ENCODE data around the gene FBXO47. TPM values are rescaled to one million over a fixed set of nuclear protein-coding genes. Genes with fewer than 3 reads are reported as not detected.

Gene FBXO47
- total and polyA plus RNA-seq, 9 of the 15 experiments (the other 6 are each of a cell fraction or from before 2014, with no cell fraction given), result not detected

- TF ChIP-seq BCOR (IDR thresholded peaks at IDR 0.05) (peak; percentile 15; the same call in 1 of the 2 replicates), TRIM24 (IDR thresholded peaks at IDR 0.05) (peak; percentile 62 to 64; a peak in 3 of 4 replicates), KDM1A (IDR thresholded peaks at IDR 0.05) (peak; percentile 91 to 92), YY1 (IDR thresholded peaks at IDR 0.05; ENCODE audit: borderline replicate concordance in 1 of 3, control insufficient read depth in 1 of 3, extremely low read depth in 1 of 3, insufficient read depth in 3 of 3, insufficient read length in 1 of 3, insufficient replicate concordance in 2 of 3, low read depth in 1 of 3, low read length in 2 of 3) (no peak), RCOR1 (IDR thresholded peaks at IDR 0.05; ENCODE audit: borderline replicate concordance in 1 of 2, low read depth in 2 of 2, low read length in 2 of 2) (peak in 1 of 2 experiments; percentile 73; a peak in 2 of 4 replicates), XRCC5 (IDR thresholded peaks at IDR 0.05; ENCODE audit: low read depth, low read length) (no peak), SMARCA4 (IDR thresholded peaks at IDR 0.05) (peak; percentile 39; the same call in 1 of the 2 replicates), TAL1 (IDR thresholded peaks at IDR 0.05) (peak; percentile 91), CBX3 (IDR thresholded peaks at IDR 0.05; ENCODE audit: borderline replicate concordance in 1 of 2, low read length in 2 of 2) (peak in 1 of 2 experiments; percentile 41; a peak in 1 of 3 replicates), KLF16 (IDR thresholded peaks at IDR 0.05) (peak; percentile 67; the same call in 1 of the 2 replicates)
Measured at GRCh38 chr17:38894276-38894675, 72.9 kb downstream of the FBXO47 start (continued).

- CTCF ChIA-PET (ENCODE audit: low intra/inter-chr PET ratio), result no interaction called here
- H2AFZ ChIP-seq (ENCODE audit: low read depth, low read length), result no peak overlapping the region
- peak overlapping the region; percentile 16; the same call in 1 of the 3 replicates for H3K27ac ChIP-seq (ENCODE audit: extremely low read depth, low read depth, low read length)
- intact Hi-C loops (cut with micrococcal nuclease), result no loop called here
- peaks cover 92% of the 10 kb centered on the region; the same call in 2 of the 3 replicates for H3K36me3 ChIP-seq (ENCODE audit: control insufficient read depth, insufficient read depth, low read length)
- FAIRE-seq (peak; percentile 76), ATAC-seq (peak; percentile 41), DNase-seq (ENCODE audit: extremely low read depth in 1 of 4, low spot score in 3 of 4) (peak in 1 of 4 experiments; percentile 43)
- H3K79me2 ChIP-seq (ENCODE audit: control insufficient read depth, insufficient read depth, low read length), result peaks cover 13% of the 10 kb centered on the region; the same call in 2 of the 3 replicates
- no peaks in the 10 kb centered on the region for H3K27me3 ChIP-seq (ENCODE audit: control insufficient read depth in 2 of 2, insufficient read depth in 2 of 2, low read length in 2 of 2)
- no peaks in the 10 kb centered on the region for H3K9me3 ChIP-seq (replicated peaks; ENCODE audit: control insufficient read depth, insufficient read depth, low read depth, low read length)
- in situ Hi-C loops (cut with MboI), result no loop called here
- H3K9me1 ChIP-seq (ENCODE audit: control insufficient read depth, insufficient read depth, low read length), result peaks cover 5% of the 10 kb centered on the region
- TF ChIP-seq RBM22 (IDR thresholded peaks at IDR 0.05; ENCODE audit: low read depth, low read length, poor library complexity, severe bottlenecking) (peak; percentile 29), ZZZ3 (IDR thresholded peaks at IDR 0.05) (no peak)
- peaks cover 36 to 44% of the 10 kb centered on the region in 2 experiments for H3K4me1 ChIP-seq (replicated peaks in 1 of 2; ENCODE audit: control insufficient read depth in 2 of 2, insufficient read depth in 2 of 2, low read length in 2 of 2)
- H3K4me3 ChIP-seq, result no peak overlapping the region
- WGBS (ENCODE audit: insufficient coverage, low coverage, missing lambda C conversion rate), result 65% methylated on average over 5 of the region's 6 CpGs
- H4K20me1 ChIP-seq (replicated peaks; ENCODE audit: control insufficient read depth, insufficient read depth, low read length), result peaks cover 38% of the 10 kb centered on the region
- POLR2A ChIA-PET, result interaction anchor here (0.5 to 2.0 kb wide), 11 partner anchors 8 to 1348 kb away, joined by 3 to 17 read pairs (median 4); partner anchors contain the start of gene LASP1
- H3K9ac ChIP-seq (ENCODE audit: insufficient read depth in 1 of 2, low read depth in 2 of 2, low read length in 2 of 2), result peak overlapping the region in 1 of 2 experiments; percentile 80; a peak in 1 of 4 replicates
- H3K4me2 ChIP-seq (ENCODE audit: insufficient read depth, low read length), result no peak overlapping the region
- BruUV-seq (replicated peaks), result no TSS peak
Measured at GRCh38 chr17:38893607-38894006, 73.6 kb downstream of the FBXO47 start.

All from K562 (cell line).